NCI-H82 (cell line): ENCODE results near the gene ZNF165.
A peak's percentile ranks its signal among the peaks of the same experiment; 100 is the strongest.
"Not testable (repeated sequence)": the region's sequence is repeated elsewhere in the genome, so short reads cannot be mapped to it uniquely, and the experiment has no call there.

Source experiments
- DNase-seq: peaks from one replicate; lab custom pipeline; 2025; lab: John Stamatoyannopoulos, UW

The ZNF165 gene

GRCh38 chr6:28080381-28080630, at the start of gene ZNF165:
Gene ZNF165, plus strand, starts transcription at chr6:28080568. Its CDS starts 4,913 bp downstream, at chr6:28085481.
- not testable (repeated sequence) for DNase-seq

- no peak for DNase-seq
Measured at GRCh38 chr6:28053584-28053983, 26.8 kb upstream of the ZNF165 start.

- DNase-seq: no peak
Measured at GRCh38 chr6:28060405-28060804, 20.0 kb upstream of the ZNF165 start.

- DNase-seq: no peak
Measured at GRCh38 chr6:28064272-28064671, 16.1 kb upstream of the ZNF165 start.

GRCh38 chr6:28068067-28068466, 12.3 kb upstream of the ZNF165 start:
- DNase-seq: no peak

GRCh38 chr6:28070968-28071367, 9.4 kb upstream of the ZNF165 start:
- not testable (repeated sequence) for DNase-seq

- no peak for DNase-seq
Measured at GRCh38 chr6:28078050-28078449, 2.3 kb upstream of the ZNF165 start.

GRCh38 chr6:28078836-28079235, 1.5 kb upstream of the ZNF165 start:
- no peak for DNase-seq

- DNase-seq: peak; percentile 97
Measured at GRCh38 chr6:28080631-28081485, 490 bp downstream of the ZNF165 start.

- no peak for DNase-seq
Measured at GRCh38 chr6:28081486-28081751, 1.1 kb downstream of the ZNF165 start.

- no peak for DNase-seq
Measured at GRCh38 chr6:28082939-28083338, 2.6 kb downstream of the ZNF165 start.

- no peak for DNase-seq
Measured at GRCh38 chr6:28089054-28089453, 8.7 kb downstream of the ZNF165 start.

- no peak for DNase-seq
Measured at GRCh38 chr6:28090917-28091586, 10.7 kb downstream of the ZNF165 start.

- not testable (repeated sequence) for DNase-seq
Measured at GRCh38 chr6:28102222-28102621, 21.9 kb downstream of the ZNF165 start.

- DNase-seq: not testable (repeated sequence)
Measured at GRCh38 chr6:28102699-28103098, 22.3 kb downstream of the ZNF165 start.

- DNase-seq: peak; percentile 87
Measured at GRCh38 chr6:28104392-28105244, 24.2 kb downstream of the ZNF165 start.

- peak; percentile 29 for DNase-seq
Measured at GRCh38 chr6:28105245-28105639, 24.9 kb downstream of the ZNF165 start.

- DNase-seq: no peak
Measured at GRCh38 chr6:28107506-28107905, 27.1 kb downstream of the ZNF165 start.

- no peak for DNase-seq
Measured at GRCh38 chr6:28111964-28112363, 31.6 kb downstream of the ZNF165 start.

GRCh38 chr6:28115799-28116198, 35.4 kb downstream of the ZNF165 start:
- DNase-seq: no peak

GRCh38 chr6:28117386-28118050, 37.1 kb downstream of the ZNF165 start:
- DNase-seq: no peak

- DNase-seq: no peak
Measured at GRCh38 chr6:28118217-28118616, 37.8 kb downstream of the ZNF165 start.
